ENCODE data around the gene LILRB2.
"Not testable (repeated sequence)": the region's sequence is repeated elsewhere in the genome, so short reads cannot be mapped to it uniquely, and the experiment has no call there.

The LILRB2 gene

DNA sequence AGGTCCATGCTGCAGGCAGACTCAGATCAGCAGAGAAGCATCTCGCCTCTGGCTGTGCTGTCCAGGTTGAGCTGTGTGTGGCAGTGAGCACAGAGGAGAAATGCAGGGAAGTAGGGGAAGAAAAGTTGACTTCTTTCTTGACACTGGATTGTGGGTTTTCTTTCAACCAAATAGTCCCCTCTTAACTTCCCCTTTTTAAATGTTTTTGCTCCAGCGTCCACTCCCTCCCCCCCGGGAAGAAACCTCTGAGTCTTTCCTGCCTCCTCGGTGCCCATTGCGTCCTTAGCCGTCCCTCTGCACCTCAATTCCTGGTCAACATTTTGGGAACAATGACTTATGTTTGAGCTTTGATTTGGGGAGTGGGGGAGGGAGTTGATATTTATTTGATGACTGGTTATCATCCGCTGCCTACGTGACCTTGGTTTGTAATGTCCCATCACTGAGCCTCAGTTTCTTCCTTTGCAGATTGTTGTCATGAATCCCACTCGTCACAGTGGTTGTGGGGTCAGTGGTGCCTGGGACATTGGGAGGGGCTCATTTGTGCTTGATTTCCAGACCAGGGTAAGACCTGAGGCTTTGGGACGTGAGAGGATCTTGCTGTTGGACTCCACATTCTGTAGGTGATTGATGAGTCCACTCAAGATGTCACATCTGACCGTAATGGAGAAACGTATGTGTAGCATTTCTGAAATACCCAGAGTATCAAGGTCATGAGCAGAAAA is at the start of gene LILRB2:
LILRB2 (minus strand) TSS at position 104 of the 722 bp plus-strand sequence. CDS start 614 bp downstream, outside the sequence.
- DNase-seq, result no peak

DNA sequence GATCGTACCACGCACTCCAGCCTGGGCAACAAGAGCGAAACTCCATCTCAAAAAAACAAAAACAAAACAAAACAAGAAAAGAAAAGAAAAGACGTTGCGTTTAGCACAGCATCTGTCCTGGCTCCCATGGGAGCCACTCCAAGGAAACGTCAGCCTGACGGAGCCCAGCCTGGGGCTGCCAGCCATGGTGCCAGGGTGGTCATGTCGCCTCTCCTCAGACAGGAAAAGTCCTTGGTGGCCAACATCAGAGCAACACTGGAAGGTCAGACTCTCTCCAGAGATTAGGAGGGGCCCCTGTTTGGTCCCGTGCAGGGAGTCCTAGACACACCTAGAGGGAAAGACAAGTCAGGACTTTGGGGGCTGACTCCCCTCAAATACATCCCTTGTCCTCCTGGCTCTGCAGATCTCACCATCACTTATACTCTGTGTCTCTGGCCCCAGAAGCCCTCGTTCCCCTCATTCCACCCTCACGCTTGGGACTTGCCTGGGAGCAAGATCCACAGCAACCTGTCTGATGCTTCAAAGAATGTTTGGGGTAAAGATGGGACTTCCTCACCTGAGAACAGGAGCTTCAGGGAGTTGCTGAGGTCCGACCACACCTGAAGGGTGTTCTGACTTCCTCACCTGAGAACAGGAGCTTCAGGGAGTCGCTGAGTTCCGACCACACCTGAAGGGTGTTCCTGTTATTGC is 48.7 kb upstream of the LILRB2 start:
- no peak for DNase-seq

DNA sequence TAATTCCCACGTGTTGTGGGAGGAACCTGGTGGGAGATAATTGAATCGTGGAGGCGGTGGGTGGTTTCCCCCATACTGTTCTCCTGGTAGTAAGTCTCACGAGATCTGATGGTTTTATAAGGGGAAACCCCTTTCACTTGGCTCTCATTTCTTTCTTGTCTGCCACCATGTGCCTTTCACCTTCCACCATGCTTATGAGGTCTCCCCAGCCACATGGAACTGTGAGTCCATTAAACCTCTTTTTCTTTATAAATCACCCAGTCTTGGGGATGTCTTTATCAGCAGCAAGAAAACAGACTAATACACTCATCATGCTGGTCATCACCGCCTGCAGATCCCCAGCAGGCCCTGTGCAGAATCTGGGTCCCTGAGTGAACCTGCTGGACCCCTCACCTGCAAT is 47.9 kb upstream of the LILRB2 start:
- DNase-seq, result not testable (repeated sequence)

DNA sequence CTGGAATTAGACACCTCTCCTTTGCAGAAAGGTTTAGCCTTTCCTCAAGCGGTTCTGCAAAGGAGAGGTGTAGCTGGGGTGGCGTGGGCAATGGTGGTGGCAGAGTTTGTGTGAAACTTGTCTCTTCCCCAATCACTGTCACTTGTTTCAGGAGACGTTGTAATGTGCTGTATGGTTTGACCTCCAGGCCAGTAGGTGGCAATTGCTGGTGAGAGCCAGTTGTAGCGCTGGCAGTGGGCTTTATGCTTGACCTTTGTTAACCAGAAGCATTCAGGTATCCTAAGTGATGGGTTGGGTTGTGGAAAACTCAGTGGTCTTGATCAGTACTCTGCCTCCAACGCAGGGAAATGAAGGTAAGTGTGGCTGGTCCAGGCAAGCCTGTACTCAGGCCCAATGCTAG is 44.7 kb upstream of the LILRB2 start:
- no peak for DNase-seq

DNA sequence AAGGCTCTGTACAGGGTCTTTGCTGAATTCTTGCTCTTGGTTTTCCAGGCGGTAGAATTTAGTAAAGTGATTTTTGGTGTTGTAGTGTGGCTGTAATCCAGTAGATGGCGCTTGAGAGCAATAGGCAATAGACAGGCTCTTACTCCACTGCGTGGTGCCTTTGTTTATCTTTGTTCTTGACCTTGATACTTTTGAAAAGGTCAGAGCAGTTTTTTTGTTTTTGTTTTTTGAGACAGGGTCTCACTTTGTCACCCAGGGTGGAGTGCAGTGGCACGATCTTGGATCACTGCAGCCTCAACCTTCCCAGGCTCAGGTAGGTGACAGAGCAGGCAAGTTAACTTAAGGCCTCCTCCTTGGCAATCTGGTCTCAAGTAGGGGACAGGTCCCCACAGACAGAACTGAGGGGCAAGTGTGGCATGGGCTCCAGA is 44.3 kb upstream of the LILRB2 start:
- peak; percentile 25 to 37 for DNase-seq

DNA sequence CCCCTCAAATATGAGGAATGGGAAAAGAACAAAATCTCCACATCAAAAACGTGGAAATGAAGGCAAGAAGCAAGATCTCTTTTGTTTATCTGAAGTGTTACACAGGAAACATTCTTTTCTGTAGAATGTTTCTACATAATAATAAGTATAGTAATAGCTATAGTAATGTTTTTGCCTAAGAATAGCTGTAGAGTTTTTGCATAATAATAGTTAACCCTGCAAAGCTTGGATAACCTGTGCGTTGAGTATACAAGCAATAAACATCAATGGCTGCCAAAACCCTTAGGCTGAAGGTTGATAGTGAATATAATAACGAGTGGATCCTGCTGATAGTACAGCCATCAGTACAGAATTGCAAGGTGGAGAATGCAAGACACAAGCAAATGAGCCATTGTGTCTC is 43.2 kb upstream of the LILRB2 start:
- no peak for DNase-seq

DNA sequence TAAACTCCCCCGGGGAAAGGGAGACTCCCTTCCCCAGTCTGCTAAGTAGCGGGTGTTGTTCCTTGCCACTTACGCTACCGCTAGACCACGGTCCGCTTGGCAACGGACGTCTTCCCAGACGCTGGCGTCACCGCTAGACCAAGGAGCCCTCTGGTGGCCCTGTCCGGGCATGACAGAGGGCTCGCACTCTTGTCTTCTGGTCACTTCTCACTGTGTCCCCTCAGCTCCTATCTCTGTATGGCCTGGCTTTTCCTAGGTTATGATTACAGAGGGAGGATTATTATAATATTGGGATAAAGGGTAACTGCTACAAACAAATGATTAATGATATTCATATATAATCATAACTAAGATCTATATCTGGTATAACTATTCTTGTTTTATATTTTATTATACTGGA is 42.0 kb upstream of the LILRB2 start:
- DNase-seq, result not testable (repeated sequence)

DNA sequence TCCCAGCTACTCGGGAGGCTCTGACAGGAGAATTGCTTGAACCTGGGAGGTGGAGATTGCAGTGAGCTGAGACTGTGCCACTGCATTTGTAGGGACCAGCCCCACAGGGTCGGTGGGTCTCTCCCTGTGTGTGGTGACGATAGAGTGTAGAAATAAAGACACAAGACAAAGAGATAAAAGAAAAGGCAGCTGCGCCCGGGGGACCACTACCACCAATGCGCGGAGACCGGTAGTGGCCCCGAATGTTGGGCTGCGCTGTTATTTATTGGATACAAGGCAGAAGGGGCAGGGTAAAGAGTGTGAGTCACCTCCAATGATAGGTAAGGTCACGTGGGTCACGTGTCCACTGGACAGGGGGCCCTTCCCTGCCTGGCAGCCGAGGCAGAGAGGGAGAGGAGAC is 41.4 kb upstream of the LILRB2 start:
- DNase-seq, result not testable (repeated sequence)

DNA sequence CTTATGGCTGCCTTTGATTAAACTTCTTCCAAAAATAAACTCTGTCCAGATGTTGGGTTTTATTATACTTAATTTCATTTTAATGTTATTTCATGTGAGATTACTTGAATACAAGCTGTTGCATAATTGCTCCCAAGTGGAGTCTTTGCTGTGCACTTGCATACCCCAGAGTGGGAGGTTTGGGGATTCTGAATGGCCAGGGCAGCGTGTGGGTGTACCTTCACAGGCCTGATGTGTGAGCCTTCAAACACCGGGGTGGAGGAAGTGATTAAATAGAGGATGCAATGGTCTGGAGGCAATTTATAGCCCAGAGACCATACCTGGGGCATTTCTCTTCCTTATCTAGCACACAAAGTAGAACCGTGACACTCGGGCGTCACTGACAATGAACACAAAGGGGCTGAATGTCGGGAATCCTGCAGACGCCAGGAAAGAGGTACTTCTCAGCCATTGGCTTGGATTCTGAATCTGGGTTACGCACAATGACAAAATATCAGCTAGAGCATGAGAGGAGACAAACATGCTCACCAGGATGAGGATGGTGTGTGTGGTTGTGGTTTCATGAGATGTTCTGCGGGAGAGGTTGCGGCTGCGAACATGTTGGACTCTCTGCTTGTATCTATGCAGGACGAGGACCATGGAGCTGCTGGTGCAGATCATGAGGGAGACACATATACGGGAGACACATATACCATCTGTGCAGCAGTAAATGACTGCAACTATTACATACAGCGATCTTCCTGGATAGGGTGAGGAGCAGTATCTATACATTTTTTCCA is 39.2 kb upstream of the LILRB2 start:
- no peak for DNase-seq

DNA sequence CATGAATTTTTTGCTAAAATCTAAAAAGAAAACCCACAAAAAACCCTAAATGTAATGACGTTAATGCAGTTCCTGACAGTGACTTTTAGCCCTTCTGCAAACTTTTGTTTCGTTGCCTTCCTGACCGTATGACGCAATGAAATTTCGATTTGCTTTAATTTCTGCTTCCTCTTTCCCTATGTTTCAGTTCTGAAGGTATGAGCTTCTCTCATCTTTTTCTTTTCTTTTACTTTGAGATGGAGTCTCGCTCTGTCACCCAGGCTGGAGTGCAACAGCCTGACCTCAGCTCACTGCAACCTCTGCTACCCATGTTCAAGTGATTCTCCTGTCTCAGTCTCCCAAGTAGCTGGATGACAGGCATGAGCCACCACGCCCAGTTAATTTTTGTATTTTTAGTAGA is 38.1 kb upstream of the LILRB2 start:
- DNase-seq, result no peak

DNA sequence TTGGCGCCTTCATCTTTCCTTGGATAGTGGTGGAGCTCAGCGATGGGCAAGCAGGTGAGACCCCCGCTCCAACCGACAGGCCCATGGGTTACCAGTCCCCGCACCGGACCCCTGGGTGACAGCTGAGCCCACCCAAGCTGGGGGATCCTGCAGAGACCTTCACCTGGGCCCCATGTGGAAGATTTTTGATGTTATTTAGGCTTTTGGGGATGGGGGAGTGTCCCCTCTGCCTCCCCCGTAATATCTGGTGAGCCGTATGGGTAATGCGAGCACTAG is 37.0 kb upstream of the LILRB2 start:
- DNase-seq, result no peak

DNA sequence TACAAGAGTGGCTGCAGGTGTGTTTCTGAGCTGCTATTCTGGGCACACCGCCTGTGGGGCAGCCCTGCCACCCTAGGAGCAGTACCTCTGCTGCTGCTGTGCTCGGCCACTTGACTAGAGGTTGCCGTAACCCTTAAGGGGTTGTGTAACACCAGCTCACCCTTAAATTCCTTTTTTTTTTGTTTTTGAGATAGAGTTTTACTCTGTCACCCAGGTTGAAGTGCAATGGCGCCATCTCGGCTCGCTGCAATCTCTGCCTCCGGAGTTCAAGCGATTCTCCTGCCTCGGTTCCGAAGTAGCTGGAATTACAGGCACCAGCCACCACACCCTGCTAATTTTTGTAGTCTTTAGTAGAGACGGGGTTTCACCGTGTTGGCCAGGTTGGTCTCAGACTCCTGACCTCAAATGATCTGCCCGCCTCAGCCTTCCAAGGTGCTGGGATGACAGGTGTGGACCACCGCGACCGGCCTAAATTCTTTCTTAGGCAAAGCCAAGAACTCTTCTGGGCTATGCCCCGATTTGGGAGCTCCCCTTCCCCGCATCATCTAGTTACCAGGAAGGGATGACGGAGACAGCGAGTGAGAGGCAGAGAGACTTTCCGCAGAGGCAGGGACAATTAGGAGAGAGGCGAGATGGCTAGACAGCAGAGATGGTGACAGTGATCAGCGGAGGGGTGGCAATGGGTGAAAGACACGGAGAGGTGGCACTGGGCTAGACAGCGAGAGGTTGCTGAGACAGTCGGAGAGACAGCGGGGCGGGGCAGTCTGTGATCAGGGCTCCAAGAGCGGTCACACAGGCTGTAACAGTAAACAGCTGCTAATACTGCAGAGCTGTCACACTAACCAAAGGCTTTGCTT is 36.4 kb upstream of the LILRB2 start:
- DNase-seq, result no peak

DNA sequence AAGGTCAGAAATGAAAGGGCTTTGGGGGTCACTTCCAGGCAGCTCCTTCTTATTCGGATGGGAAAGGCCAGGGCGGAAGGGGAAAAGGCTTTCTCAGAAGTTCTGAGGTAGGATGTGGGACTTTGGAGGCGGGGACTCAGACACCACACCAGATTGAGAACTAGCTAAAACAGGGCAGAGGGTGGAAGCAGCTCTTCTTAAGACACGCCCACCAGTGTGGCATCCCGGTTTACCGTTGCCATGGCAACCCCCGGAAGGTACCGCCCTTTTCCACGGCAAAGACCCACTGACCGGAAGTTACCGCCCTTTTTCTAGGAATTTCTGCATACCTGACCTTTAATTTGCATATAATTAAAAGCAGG is 35.8 kb upstream of the LILRB2 start:
- DNase-seq, result no peak

DNA sequence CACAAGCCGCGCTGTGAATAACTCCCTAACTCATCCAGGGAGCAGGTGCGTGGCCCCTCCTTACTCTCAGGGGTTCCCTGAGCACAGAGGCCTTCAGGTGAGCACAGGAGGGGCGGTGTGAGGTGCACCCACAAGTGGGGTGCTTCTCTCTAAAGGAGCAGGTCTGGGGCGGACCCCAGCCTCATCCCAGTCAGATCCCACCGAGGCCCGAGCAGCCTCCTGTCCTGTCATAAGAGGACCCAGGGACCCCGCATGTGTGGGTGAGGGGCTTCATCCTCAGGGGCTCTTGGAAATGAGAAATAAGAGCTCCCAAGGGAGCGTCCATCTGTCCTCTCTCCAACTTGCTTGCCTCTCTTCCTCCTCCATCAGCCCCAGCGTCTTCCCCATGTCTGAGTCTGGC is 35.0 kb upstream of the LILRB2 start:
- DNase-seq, result no peak

DNA sequence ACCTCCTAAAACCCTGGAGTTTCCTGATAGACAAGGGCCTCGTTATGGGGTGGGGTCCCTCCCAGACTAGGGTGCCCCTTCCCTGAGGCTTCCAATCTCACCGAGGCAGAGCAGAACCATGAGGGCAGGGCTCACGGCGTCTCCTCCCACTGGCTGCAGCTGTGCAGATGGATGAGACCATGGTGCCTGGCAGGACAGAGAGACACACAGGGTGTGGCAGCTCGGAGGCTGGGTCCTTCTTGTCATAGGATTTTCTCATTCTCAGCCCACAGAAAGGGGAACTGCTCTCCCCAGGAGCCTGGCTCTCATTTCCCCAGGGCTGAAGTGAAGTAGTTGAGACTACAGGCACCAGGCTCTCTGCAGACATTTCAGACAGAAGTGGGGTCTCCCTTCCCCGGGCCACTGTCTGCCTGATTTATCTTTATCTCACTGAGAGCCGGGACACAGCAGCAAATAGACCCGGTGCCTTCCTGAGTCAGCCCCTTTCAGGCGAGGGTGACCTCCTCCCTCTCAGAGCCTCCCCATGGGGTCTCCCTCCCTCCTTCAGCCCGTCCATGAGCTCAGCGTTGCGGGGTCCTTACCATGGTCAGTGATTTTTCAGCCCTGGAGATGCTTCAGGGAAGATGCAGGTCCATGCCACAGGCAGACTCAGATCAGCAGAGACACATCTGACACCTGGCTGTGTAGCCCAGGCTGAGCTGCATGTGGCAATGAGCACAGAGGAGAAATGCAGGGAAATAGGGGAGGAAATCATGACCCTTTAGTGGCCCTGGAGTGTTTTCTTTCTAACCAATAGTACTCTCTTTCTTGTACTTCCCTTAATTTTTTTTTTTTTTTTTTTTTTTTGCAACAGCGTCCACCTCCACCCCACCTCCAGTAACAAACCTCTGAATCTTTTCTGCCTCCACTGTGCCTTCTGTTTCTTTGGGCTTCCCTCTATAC is 31.8 kb upstream of the LILRB2 start, which contains the start of gene LILRA5:
LILRA5 (minus strand) TSS at position 731 of the 942 bp plus-strand sequence; CDS start at position 584, 147 bp downstream.
- DNase-seq, result no peak

DNA sequence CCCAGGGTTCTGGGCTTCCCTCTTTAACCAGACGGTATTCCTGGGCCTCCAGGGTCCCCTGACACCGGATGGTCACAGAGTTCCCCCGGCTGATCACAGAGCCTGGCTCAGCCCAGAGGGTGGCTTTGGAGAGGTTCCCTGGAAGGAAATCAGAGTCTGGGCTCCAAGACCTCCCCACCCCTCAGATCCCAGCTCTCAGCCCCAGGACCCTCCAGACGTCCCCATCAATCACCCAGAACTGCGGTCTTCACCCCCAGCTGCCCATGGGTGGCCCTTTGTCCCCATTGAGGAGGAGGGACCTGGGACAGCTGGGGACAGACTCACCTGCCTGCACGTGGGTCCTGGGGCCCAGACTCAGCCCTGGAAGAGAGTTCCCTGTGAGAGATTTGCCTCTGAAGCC is 31.1 kb upstream of the LILRB2 start:
- no peak for DNase-seq

DNA sequence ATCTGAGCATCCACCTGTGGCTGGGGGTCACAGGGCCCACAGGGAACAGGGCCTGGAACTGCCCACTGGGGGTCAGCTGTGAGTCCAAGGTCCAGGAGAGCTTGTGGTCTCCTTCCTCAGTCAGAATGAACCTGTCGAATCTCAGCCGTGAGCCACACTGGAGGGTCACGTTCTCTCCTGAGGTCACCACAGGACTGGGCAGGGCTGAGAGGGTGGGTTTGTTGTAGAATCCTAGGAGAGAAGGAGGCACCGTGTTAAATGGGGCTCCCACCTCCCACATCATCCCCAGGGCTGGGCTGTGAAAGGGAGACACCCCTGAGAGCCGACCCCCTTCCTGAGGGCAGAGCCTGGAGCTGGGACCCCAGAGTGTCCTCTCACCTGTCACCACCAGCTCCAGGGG is 30.6 kb upstream of the LILRB2 start:
- no peak for DNase-seq

DNA sequence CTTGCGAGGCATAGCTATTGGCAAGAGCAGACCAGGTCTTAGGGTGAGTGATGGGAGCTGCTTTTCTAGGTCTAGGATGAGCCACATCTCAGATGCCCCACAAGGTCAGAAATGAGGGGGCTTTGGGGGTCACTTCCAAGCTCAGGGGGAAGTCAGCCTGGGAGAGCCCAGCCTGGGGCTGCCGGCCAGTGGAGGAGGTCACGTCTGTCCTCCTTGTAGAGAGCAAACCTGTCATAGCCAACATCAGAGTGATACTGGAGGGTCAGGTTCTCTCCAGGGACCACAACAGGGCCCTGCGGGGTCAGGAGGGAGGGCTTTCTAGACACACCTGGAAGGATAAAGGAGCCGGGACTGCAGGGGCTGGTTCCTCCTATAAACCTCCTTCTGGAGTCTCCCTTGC is 29.6 kb upstream of the LILRB2 start:
- DNase-seq, result no peak

DNA sequence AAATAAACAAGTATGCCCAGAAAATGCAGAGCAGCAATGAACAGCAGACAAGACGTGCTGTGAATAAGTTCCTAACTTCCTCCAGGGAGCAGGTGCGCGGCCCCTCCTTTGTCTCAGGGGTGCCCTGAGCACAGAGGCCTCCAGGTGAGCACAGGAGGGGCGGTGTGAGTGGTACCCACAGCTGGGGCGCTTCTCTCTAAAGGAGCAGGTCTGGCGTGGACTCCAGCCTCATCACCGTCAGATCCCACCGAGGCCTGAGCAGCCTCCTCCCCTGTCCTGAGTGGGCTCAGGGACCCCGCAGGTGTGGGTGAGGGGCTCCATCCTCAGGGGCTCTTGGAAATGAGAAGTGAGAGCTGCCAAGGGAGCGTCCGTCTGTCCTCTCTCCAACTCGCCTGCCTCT is 28.9 kb upstream of the LILRB2 start:
- DNase-seq, result no peak

DNA sequence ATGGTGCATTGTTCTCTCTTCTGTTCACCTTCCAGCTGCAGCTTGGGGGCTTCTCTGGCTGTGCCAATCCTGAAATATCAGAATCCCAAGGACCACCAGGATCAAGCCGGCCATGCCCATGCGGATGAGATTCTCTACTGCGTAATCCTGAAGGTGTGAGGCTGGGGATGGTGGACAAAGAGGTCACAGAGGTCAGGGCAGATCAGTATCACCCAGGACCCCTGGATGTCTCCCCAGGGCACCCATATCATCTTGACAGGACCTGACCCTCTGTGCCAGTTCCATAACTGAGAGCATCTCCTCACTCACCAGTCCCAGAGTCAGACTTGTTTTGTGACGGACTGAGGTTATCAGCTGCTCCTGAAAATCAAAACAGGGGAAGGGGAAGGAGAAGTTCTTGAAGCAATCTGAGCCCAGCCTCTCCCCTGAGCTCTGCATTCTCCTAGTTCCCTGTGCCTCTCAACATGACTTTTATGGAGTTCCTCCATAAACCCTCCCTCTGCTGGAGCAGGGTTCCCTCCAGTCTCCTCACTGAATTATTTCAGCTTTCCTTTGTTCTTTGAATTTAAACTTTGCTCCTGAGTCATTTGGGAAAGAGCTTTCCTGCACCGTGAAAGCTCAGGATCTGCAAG is 26.6 kb upstream of the LILRB2 start:
- no peak for DNase-seq

DNA sequence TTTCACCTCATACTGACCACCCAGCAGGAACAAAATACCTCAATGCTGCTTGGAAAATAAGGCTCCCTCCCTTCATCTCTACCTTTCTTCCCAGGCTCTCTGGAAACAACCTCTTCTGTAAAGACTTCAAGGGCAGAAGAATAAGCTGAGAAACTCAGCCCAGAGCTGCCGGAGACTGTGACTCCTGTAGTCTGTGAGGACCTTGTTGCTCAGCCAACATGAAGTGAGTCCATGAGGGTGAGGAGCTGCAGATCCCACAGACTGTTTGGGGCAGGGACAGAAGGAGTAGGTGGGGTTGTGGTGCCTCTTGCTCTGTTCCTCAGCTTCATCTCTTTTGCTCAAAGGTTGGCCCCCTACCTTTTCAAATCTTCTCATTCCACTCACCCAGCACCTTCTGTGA is 24.2 kb upstream of the LILRB2 start:
- DNase-seq, result no peak

Data from activated CD4-positive, alpha-beta T cell treated with anti-CD3 and anti-CD28 coated beads, Interleukin-2, amount 50 U/mL, for 4 hours (primary cell).